ENCODE measurements around the gene INPP5B.

GRCh38 chr1:37952738-37953137 lies 5.9 kb upstream of the INPP5B start:
- TF ChIP-seq CTCF (conservative IDR thresholded peaks at IDR 0.05; ENCODE audit: low read depth, low read length) (no peak), EZH2 (IDR thresholded peaks at IDR 0.05; ENCODE audit: low read length, unreplicated experiment) (no peak)

Data from PC-3 (cell line).